SW480 (cell line): ENCODE data around the gene GBX2.
"Not testable (repeated sequence)": the region's sequence is repeated elsewhere in the genome, so short reads cannot be mapped to it uniquely, and the experiment has no call there.

Source experiments
- DNase-seq: peaks from one replicate; pipeline ENCODE4 v3.0.0-alpha.2; 2016; ENCODE audit warnings: low spot score

Gene GBX2

GRCh38 chr2:236156095-236156859 is 11.9 kb downstream of the GBX2 start:
- no peak for DNase-seq

GRCh38 chr2:236155406-236155805 is 12.8 kb downstream of the GBX2 start:
- DNase-seq: no peak

DNA sequence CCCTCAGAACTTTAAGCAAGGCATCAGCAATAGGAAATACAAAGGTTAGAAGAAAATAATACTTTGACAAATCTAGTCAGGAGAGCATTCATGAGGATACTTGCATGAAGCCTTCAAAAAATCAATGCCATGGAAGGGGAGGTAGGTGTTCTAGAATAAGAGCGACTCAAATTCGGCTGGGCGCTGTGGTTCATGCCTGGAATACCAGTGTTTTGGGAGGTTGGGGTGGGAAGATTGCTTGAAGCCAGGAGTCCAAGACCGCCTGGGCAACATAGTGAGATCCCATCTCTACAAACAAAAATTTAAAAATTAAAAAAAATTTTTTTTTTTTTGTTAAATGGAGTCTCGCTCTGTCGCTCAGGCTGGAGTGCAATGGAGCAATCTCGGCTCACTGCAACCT is 21.8 kb downstream of the GBX2 start:
- DNase-seq: no peak

DNA sequence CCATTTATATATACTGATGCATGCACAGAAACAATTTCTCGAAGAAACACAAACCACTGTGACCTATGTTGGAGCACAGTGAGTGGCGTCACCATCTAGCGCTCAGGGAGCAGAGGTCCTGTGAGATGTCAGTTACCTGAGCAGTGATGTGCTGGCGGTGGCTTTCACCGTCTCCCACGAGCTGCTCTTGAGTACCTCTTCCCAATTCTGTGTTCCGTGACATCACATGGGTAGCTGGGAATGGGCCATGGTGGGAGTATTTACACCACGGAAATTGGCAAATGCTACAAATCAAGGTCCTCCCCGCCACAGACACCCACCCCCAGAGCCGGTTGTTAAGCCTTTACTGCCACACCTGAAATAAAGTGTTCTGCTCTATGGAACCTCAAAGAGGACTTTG is 24.4 kb downstream of the GBX2 start:
- DNase-seq: no peak

- not testable (repeated sequence) for DNase-seq
These were observed 26.6 kb downstream of the GBX2 start for GRCh38 chr2:236141616-236142015.

DNA sequence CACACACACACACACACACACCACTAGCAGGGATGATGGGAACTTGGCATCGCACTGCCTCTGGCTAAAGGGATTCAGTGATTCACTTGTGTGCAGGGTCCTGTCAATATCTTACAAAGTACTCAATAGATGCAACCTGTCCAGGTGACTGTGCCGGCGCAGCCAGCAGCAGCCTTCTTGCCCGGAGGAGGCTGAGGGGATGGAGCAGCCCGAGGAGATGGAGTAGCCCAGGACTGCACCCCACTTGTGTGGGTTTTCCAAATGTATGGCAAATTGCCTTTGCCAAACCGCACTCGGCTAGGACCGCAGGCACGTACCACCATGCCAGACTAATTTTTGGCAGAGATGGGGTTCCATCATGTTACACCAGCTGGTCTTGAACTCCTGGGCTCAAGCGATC is 31.1 kb downstream of the GBX2 start:
- no peak for DNase-seq

- DNase-seq: no peak
These were observed 31.6 kb downstream of the GBX2 start for GRCh38 chr2:236136538-236136937.

DNA sequence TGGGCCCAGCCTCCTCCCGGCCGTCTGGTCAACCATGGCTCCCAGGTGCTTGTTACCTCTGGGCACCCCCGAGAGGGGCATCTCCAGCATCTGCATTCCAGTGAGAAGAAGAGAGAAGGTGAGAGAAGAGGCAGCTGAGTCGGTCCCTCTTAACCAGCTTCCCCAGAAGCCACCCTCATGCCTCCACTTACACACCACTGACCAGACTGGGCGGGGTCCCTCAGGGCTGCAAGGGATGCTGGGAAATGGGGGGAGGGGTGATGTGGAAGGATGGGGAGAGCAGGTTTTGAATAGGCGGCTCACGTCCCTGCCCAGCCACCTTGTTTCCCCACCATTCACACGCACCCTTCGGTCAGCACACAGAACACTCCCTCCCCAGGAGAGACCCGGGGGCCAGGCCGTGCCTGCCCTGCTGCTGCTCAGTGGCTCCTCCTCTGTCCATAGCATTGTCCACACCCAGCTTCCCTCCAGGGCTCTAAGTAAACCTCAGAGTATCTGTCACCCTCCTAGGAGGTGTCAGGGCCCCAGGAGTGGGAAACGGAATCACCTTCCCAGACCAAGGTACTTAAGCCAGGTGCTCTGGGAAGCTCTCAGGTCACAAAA is 34.7 kb downstream of the GBX2 start:
- no peak for DNase-seq

DNA sequence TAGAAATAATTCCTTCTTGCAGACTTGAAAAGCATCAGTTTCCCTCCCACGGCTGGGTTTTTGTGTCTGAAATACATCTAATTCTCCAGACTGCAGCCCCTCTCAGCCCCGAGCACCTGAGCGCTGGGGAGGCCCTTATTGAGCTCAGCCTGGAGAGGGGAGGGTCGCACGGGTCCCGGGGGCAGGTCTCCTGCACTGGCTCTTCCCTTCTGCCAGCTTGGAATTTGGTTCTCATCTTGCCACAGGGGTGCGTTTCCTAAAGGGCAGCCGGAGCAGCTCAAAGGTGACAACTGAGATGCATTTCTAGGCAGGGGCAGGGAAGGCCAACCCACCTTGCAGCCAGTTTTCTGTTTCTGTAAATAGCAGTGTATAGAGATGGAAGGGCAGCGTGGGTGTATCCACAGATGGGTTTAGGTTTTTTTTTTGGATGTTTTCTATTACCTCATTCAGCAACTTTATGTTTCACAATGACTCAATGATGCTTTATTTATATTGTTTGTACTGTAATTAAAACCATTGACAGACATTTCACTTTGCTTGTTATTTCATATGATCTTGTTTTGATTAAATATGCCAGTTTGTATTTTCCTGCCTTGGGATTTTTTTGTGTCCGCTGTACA is 37.0 kb downstream of the GBX2 start:
- no peak for DNase-seq

- no peak for DNase-seq
These were observed 37.7 kb downstream of the GBX2 start for GRCh38 chr2:236130349-236130998.

GRCh38 chr2:236129935-236130334 is 38.3 kb downstream of the GBX2 start:
- DNase-seq: no peak

DNA sequence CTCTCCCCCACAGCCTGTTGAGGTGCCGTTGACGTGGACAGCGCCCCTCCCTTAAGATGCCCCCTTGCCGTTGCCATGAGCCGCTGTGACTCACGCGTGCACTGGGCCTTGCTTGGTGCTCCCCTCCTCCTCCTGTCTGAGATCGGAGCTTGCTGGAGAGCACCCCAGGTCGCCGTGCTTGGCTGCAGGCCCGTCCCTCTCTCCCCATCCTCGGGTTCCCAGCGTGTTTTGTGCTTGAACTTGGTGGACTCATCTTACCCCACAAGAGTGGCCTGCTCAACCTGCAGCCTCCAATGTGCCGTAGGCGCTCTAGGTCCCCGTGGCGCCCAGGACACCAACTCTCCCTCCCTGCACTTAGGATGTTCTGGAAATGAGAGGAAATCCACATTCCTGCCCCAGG is 39.9 kb downstream of the GBX2 start:
- DNase-seq: no peak

GRCh38 chr2:236127010-236127409 is 41.2 kb downstream of the GBX2 start:
- DNase-seq: no peak

- DNase-seq: no peak
These were observed 42.6 kb downstream of the GBX2 start for GRCh38 chr2:236125541-236125940.

DNA sequence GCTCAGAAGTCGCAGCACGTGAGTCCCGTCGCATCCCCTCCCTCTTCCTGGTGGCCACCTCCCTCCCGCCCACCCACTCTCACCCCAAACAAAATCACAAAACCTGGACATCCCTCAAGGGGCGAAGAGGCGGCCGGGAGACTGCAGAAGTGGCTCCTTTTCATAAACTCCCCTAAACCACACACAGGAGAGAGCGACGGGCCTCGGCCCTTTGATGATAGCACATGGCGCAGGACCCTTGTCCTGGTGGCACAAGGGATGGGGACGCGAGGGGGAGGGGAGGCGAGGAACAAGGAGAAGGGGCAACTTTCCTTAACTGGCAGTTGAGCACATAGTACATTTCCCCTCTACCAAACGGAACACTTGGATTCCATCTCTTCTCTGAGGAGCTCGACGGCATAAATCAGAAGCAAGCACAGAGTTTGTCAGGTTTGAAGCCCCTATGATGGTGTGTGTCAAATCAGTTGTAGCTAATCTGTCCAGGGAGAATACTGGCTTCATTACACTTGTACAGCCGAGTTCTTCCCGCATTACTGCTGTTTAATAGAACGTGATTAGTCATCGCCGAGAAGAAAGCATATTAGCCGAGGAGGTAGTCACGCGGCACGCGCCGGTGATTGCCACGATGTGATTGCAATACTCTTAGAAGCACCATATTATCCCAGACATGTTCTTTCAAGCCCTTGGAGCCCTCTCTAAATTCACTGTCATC is 43.8 kb downstream of the GBX2 start:
- DNase-seq: no peak

- no peak for DNase-seq
These were observed 44.5 kb downstream of the GBX2 start for GRCh38 chr2:236123716-236124115.

DNA sequence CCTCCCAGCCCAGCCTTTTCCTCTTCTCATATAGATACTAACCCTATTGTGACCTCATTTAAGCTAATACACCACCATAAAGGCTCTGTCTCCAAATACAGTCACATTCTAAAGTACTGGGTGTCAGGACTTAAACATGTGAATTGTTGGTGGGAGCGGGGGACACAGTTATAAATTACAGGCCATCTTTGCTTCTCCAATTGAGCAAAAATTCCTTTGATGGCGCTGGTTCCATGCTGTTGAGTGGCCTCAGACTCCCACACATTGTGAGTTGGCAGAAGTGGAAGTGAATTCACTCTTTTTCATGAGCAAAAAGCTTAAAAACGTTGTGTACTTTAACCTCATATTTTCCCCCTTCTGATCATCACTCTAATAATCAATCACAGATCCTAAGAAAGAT is 46.0 kb downstream of the GBX2 start:
- DNase-seq: no peak

DNA sequence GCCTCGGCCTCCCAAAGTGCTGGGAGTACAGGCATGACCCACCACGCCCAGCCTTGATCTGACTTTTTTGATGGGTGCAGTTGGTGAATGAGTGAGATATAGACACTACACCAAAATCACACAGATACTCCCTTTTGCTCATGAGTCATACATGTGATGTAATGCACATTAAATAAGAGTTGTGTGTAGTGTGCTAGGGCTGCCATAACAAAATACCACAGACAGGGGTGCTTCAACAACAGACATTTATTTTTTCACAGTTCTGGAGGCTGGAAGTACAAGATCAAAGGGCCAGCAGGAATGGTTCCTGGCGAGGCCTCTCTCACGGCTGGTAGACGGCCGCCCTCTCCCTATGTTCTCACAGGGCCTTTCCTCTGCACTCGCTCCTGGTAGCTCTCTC is 46.6 kb downstream of the GBX2 start:
- DNase-seq: peak; percentile 59

- no peak for DNase-seq
These were observed 47.4 kb downstream of the GBX2 start for GRCh38 chr2:236120829-236121228.

GRCh38 chr2:236120141-236120601 is 48.0 kb downstream of the GBX2 start:
- no peak for DNase-seq

- no peak for DNase-seq
These were observed 48.7 kb downstream of the GBX2 start for GRCh38 chr2:236119476-236119875.

DNA sequence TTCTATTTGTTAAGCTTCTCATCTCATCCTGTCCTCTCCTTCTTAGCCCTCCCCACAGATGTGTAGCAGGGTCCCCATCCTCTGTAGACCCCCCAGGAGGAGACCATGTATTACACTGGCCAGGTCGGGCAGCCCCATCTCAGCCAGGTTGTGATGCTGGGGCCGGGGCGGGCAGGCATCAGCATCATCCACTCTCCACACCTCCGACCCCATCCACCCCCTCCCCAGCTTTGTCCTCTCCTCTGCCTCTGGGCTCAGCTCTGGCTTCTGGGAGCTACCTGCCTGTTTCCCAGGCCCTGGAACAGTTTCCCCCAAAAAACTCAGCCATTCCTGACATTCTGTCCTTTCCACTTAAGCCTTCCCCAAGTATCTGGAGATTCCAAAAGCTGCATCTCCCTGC is 49.2 kb downstream of the GBX2 start:
- no peak for DNase-seq
